Loucy (cell line): ENCODE measurements around the gene EMC10.
"Not testable (repeated sequence)": the region's sequence is repeated elsewhere in the genome, so short reads cannot be mapped to it uniquely, and the experiment has no call there.

Experiments used
- H2AFZ ChIP-seq: fragments of 200-600 bp; sonication (generic); 2 replicates; pipeline ENCODE4 v1.6.0; 2016; ENCODE audit warnings: antibody characterized with exemption, mild to moderate bottlenecking, low read length, moderate library complexity
- H3F3A ChIP-seq: fragments of 200-600 bp; 2 replicates; pipeline ENCODE4 v1.6.0; 2016; ENCODE audit warnings: antibody characterized with exemption, low read depth, mild to moderate bottlenecking
- H3K27me3 ChIP-seq: fragments of 200-600 bp; sonication (generic); 2 replicates; pipeline ENCODE4 v1.6.1; 2014; ENCODE audit warnings: low read length, mild to moderate bottlenecking; ENCODE audit not compliant: insufficient read depth, poor library complexity, severe bottlenecking
- H3K36me3 ChIP-seq: fragments of 200-600 bp; sonication (generic); 2 replicates; pipeline ENCODE4 v1.6.1; 2016; ENCODE audit warnings: low read length; ENCODE audit not compliant: insufficient read depth
- H3K4me1 ChIP-seq: fragments of 200-600 bp; sonication (generic); 2 replicates; pipeline ENCODE4 v1.5.1; 2014; ENCODE audit warnings: low read length, mild to moderate bottlenecking; ENCODE audit not compliant: insufficient read depth, poor library complexity, severe bottlenecking
- H3K4me2 ChIP-seq: fragments of 200-600 bp; sonication (generic); 2 replicates; pipeline ENCODE4 v1.6.0; 2014; ENCODE audit warnings: antibody characterized with exemption, low read length, low read depth, mild to moderate bottlenecking; ENCODE audit not compliant: poor library complexity, severe bottlenecking
- H3K4me3 ChIP-seq: fragments of 200-600 bp; sonication (generic); 2 replicates; pipeline ENCODE4 v1.5.1; 2014; ENCODE audit warnings: low read length, mild to moderate bottlenecking, mixed read lengths; ENCODE audit not compliant: poor library complexity, severe bottlenecking
- H3K79me2 ChIP-seq: fragments of 200-600 bp; sonication (generic); 2 replicates; pipeline ENCODE4 v1.6.1; 2014; ENCODE audit warnings: low read length; ENCODE audit not compliant: insufficient read depth
- H3K9ac ChIP-seq: fragments of 200-600 bp; sonication (generic); 2 replicates; pipeline ENCODE4 v1.6.0; 2014; ENCODE audit warnings: mild to moderate bottlenecking, low read depth, low read length, moderate library complexity; ENCODE audit not compliant: poor library complexity, severe bottlenecking
- H3K9me2 ChIP-seq: fragments of 200-600 bp; sonication (generic); replicated peaks from 2 replicates; pipeline ENCODE4 v1.6.1; 2016; ENCODE audit warnings: low read depth, low read length, mixed read lengths
- H3K9me3 ChIP-seq: fragments of 200-600 bp; sonication (generic); 2 replicates; pipeline ENCODE4 v1.6.1; 2014; ENCODE audit warnings: mild to moderate bottlenecking, antibody characterized with exemption, low read length, low read depth; ENCODE audit not compliant: insufficient read depth
- H4K20me1 ChIP-seq: fragments of 200-600 bp; sonication (generic); 2 replicates; pipeline ENCODE4 v1.6.0; 2014; ENCODE audit warnings: antibody characterized with exemption, low read length, mild to moderate bottlenecking; ENCODE audit not compliant: insufficient read depth, poor library complexity, severe bottlenecking
- EZH2phosphoT487 ChIP-seq: fragments of 200-600 bp; IDR thresholded peaks from 2 replicates; pipeline ENCODE4 v1.6.1; 2018; ENCODE audit warnings: antibody characterized with exemption, mild to moderate bottlenecking, moderate library complexity, borderline replicate concordance
- TF ChIP-seq, protein P1 (sequence below): fragments of 200-600 bp; sonication (generic); conservative IDR thresholded peaks from 2 replicates; pipeline ENCODE4 v1.5.1; 2014; ENCODE audit warnings: mild to moderate bottlenecking, antibody characterized with exemption, low read length

EMC10 gene

DNA sequence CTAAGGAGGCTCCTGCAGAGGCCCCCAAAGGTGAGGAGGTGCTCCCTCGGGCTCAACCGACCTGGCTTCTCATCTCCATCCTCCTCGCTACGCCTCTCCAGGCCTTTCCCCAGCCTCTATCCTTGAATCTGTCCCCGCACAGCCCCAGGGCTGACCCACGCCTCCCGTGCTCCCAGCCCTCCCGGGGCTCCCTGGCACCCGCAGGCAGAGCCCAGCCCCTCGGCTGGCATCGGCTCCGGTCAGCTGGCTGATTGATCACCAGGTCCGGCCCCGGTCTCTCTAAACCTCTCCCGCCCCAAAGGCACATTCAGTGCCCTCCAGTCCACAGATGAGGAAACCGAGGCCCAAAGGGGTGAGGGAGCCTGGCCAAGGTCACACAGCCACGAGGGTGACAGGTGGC, 41.1 kb upstream of the EMC10 start:
- no peaks in the 10 kb centered on the region for H3K9me3 ChIP-seq
- no peaks in the 10 kb centered on the region for H3K79me2 ChIP-seq
- peaks cover 4% of the 10 kb centered on the region for H3K4me1 ChIP-seq
- H3K9ac ChIP-seq, result no peak overlapping the region
- no peaks in the 10 kb centered on the region for H3K9me2 ChIP-seq
- H3F3A ChIP-seq, result no peaks in the 10 kb centered on the region
- no peaks in the 10 kb centered on the region for H3K36me3 ChIP-seq
- no peak overlapping the region for H2AFZ ChIP-seq
- no peaks in the 10 kb centered on the region for H3K27me3 ChIP-seq
- no peaks in the 10 kb centered on the region for H4K20me1 ChIP-seq
- H3K4me2 ChIP-seq, result no peak overlapping the region
- no peak for TF ChIP-seq EZH2phosphoT487
- TF ChIP-seq, protein P1, sequence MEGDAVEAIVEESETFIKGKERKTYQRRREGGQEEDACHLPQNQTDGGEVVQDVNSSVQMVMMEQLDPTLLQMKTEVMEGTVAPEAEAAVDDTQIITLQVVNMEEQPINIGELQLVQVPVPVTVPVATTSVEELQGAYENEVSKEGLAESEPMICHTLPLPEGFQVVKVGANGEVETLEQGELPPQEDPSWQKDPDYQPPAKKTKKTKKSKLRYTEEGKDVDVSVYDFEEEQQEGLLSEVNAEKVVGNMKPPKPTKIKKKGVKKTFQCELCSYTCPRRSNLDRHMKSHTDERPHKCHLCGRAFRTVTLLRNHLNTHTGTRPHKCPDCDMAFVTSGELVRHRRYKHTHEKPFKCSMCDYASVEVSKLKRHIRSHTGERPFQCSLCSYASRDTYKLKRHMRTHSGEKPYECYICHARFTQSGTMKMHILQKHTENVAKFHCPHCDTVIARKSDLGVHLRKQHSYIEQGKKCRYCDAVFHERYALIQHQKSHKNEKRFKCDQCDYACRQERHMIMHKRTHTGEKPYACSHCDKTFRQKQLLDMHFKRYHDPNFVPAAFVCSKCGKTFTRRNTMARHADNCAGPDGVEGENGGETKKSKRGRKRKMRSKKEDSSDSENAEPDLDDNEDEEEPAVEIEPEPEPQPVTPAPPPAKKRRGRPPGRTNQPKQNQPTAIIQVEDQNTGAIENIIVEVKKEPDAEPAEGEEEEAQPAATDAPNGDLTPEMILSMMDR, result no peak
- H3K4me3 ChIP-seq, result no peak overlapping the region

DNA sequence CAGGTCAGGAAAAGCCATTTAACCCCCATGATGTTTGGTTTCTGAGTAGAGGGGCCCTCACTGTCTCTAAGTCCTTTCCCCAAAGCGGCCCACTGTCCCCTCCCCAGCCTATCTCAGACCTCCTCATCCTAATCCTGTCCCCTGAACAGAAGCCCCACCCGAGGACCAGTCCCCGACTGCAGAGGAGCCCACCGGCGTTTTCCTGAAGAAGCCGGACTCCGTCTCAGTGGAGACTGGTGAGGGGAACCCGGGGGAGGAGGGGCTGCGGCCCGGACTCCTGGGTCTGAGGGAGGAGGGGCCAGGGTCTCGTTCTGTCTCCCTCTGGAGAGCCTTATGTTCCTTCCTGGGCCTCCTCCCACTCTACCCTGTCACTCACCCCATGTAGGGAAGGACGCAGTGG, 40.7 kb upstream of the EMC10 start:
- Histone ChIP-seq H3K9ac (no peak overlapping the region), H3K36me3 (no peaks in the 10 kb centered on the region), H4K20me1 (no peaks in the 10 kb centered on the region), H3K9me3 (no peaks in the 10 kb centered on the region), H3K79me2 (no peaks in the 10 kb centered on the region), H3K4me3 (no peak overlapping the region), H3K9me2 (no peaks in the 10 kb centered on the region), H3F3A (no peaks in the 10 kb centered on the region), H3K4me1 (peaks cover 4% of the 10 kb centered on the region), H2AFZ (no peak overlapping the region), H3K27me3 (no peaks in the 10 kb centered on the region), H3K4me2 (no peak overlapping the region)
- TF ChIP-seq EZH2phosphoT487, result no peak
- TF ChIP-seq, protein P1, result no peak

DNA sequence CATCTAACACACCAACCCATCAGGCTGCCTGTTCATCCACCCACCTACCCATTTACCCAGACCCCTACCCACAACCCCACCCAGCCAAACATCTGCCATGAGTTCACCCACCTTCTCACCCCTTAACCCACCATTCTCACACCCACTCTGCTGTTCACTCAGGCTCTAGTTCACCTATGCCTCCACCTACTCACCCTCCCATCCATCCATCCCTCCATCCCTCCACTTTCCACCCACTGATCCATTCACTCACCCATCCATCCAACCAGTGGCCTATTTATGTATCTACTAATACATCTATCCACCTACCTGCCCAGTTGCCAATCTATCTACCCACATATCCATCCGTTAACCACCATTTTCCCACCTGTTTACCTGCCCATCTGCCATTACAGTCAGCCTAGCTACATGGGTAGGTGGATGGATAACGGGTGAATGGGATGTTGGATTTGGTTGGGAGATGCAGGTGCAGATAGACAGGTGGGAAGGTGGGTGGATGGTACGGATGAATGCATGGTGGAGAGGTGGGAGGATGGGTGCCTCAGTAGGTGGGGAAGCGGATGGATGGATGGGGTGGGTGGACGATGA, 38.4 kb upstream of the EMC10 start:
- Histone ChIP-seq H3K4me3 (no peak overlapping the region), H3K79me2 (no peaks in the 10 kb centered on the region), H3K4me1 (no peaks in the 10 kb centered on the region), H3K9me2 (no peaks in the 10 kb centered on the region), H2AFZ (no peak overlapping the region), H3K9ac (no peak overlapping the region), H3K9me3 (no peaks in the 10 kb centered on the region), H3F3A (no peaks in the 10 kb centered on the region), H3K27me3 (no peaks in the 10 kb centered on the region), H4K20me1 (no peaks in the 10 kb centered on the region), H3K36me3 (no peaks in the 10 kb centered on the region), H3K4me2 (no peak overlapping the region)
- no peak for TF ChIP-seq EZH2phosphoT487
- TF ChIP-seq, protein P1, result no peak

DNA sequence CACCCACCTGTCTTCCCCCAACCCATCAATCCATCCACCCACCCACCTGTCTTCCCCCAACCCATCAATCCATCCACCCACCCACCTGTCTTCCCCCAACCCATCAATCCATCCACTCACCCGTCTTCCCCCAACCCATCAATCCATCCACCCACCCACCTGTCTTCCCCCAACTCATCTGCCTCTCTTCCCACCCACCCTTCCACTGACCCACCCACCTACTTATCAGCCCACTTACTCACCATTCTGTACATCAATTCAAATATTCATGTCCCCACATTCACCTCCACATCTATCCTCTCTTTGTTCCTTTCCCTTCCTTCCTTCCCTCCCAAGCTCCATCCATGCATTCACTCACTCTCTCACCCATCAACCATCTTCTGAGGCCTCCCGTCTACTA, 37.2 kb upstream of the EMC10 start:
- H3K9me2 ChIP-seq, H3F3A ChIP-seq, H3K4me3 ChIP-seq, H3K4me2 ChIP-seq, H3K79me2 ChIP-seq, H3K4me1 ChIP-seq, H3K9me3 ChIP-seq, H3K27me3 ChIP-seq, H4K20me1 ChIP-seq, H3K36me3 ChIP-seq, H3K9ac ChIP-seq, H2AFZ ChIP-seq: not testable (repeated sequence)
